Brain pericyte (primary cell): Measurements from ENCODE around the gene F12.

Source experiments
- DNase-seq: peaks from one replicate; pipeline ENCODE4 v3.0.0-alpha.2; 2012; ENCODE audit warnings: low read depth, low spot score

Gene F12

GRCh38 chr5:177357146-177357458, 52.3 kb downstream of the F12 start:
- DNase-seq, result no peak

DNA sequence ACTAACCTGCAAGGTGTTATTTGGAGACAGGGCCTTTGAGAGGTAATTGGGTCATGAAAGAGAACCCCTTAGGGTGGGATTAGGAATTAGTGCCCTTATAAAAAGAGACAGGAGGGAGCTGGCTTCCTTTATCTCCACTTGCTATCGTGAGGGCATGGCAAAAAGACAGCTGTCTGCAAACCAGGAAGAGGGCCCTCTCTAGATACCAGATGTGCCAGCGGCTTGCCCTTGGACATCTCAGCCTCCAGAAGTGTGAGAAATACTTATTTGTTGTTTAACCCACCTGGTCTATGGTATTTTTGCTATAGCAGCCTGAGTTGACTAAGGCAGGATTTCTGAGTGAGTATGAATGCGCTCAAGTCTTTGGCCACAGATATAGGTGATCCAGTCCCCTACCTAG, 52.6 kb downstream of the F12 start:
- DNase-seq, result no peak

- no peak for DNase-seq
Measured at GRCh38 chr5:177355868-177356168, 53.5 kb downstream of the F12 start.

DNA sequence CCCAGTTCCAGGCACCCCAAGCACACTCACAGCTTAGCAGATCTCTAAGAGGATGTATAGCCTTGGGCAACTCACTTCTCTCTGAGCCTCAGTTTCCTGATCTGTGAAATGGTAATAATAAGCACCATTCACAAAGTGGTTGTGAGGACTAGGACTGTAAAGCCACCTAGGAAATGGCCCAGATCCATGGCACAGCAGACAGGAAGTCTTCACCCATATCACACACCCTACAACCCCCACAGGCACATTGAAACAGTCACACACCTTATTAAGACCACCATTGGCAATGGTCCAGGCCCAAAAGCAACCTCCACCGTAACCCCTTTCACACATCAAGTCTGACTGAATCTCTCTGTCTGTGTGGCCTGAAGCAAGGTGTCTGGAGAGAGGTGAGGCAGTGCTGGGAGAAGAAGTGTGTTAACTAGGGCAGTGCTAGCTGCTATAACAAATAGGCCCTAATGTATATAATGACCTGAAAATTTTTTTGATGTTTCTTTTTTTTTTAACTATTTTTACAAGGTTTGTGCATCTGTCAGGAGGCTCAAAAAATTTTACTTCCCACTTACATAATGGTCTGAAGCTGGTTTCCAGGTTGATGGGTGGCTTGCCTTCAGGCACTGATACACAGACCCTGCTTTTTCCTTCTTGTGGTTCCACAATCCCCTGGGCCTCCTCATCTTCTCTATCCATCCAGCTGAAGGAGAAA, 54.0 kb downstream of the F12 start:
- DNase-seq, result no peak

DNA sequence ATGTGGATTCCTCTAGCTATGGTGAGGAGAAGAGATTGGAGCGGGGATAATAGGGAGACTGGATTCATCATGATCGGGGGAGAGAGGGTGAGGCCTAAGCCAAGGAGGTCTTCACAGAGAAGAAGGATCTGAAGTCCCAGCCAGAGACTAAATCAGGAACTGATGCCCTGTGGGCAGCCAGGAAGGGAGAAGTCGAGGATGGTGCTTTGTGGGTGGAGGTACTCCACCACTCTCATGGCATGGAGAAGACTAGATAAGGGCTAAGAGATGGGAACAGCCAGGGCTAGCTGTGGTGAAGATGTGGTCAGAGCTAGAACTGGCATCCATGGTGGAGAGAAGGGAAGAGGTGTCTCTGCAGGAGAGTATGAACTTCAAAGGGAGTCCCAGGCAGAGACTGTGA, 54.7 kb downstream of the F12 start:
- DNase-seq, result no peak

- no peak for DNase-seq
Measured at GRCh38 chr5:177354256-177354655, 55.1 kb downstream of the F12 start.

DNA sequence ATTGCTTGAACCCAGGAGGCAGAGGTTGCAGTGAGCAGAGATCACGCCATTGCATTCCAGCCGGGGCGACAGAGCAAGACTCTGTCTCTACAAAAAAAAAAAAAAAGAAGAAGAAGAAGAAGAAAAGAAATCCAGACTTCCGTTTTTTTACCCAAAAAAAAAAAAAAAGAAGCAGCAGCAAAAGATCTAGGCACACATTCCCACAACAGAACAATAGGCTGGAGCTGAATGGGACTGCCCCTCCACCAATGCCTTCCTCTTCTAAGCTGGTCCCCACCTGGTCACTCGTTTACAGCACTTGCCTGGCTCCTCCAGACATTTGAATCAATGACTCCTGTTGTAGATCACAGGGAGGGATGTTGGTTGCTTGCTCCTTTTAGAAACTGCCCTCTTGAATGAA, 56.3 kb downstream of the F12 start:
- no peak for DNase-seq
